Heart left ventricle (tissue), 16 donors: Measurements from ENCODE around the gene PDYN. TPM values are rescaled to one million over a fixed set of nuclear protein-coding genes. Genes with fewer than 3 reads are reported as not detected.

Experiments
- ATAC-seq, 4 donors: fragments of 200-7000 bp; cut with Tn5 transposase; one replicate each; pipeline ENCODE4 v1.9.1; 2020 to 2022; ENCODE audit warnings: moderate library complexity in 4 of 4, mild to moderate bottlenecking in 3 of 4, moderate number of reproducible peaks in 1 of 4
- DNase-seq, 5 donors: peaks; one replicate each; pipeline ENCODE4 v3.0.0-alpha.2; 2020
- H3K27ac ChIP-seq, 12 donors: fragments of 200-600 bp; sonication (generic) in 4 of 12; one replicate each; pipeline versions ENCODE4 v1.5.0 to v1.8.0; 2016 to 2022; ENCODE audit warnings: mild to moderate bottlenecking in 2 of 12
- H3K27me3 ChIP-seq, 9 donors: fragments of 200-600 bp; sonication (generic) in 2 of 9; one replicate each; pipeline versions ENCODE4 v1.5.1 to v1.8.0; 2016 to 2022; ENCODE audit warnings: mild to moderate bottlenecking in 3 of 9
- H3K36me3 ChIP-seq, 9 donors: fragments of 200-600 bp; sonication (generic) in 2 of 9; one replicate each; pipeline versions ENCODE4 v1.5.0 to v1.8.0; 2018 to 2022; ENCODE audit warnings: mild to moderate bottlenecking in 2 of 9
- H3K4me1 ChIP-seq, 12 donors: fragments of 200-600 bp; sonication (generic) in 4 of 12; one replicate each; pipeline versions ENCODE4 v1.5.0 to v1.8.0; 2016 to 2022; ENCODE audit warnings: mild to moderate bottlenecking in 3 of 12
- H3K4me3 ChIP-seq, 12 donors: fragments of 200-600 bp; sonication (generic) in 4 of 12; one replicate each; pipeline versions ENCODE4 v1.5.0 to v1.8.0; 2017 to 2022; ENCODE audit warnings: mild to moderate bottlenecking in 9 of 12, moderate library complexity in 4 of 12
- H3K9me3 ChIP-seq, 12 donors: fragments of 200-600 bp; sonication (generic) in 4 of 12; one replicate each; pipeline versions ENCODE4 v1.5.0 to v1.8.0; 2016 to 2022; ENCODE audit warnings: mild to moderate bottlenecking in 1 of 12
- POLR2A ChIP-seq, 2 donors: fragments of 450-650 bp; IDR thresholded peaks; one replicate each; pipeline ENCODE4 v1.6.1; 2017; ENCODE audit warnings: antibody characterized with exemption in 2 of 2, mild to moderate bottlenecking in 2 of 2, moderate library complexity in 2 of 2
- WGBS, 4 donors: extraction: QIAGEN DNeasy Blood & Tissue Kit in 2 of 4; methylation state at CpG; one replicate each; pipeline versions ENCODE4 v1.1.5 to v1.1.7; 2013 to 2018; 5-methylcytosine and 5-hydroxymethylcytosine counted together
- intact Hi-C, 10 donors: fragments of 100-400 bp; cut with DNase I; formaldehyde crosslinking; loops; one replicate each; pipeline versions ENCODE4 v1.11.1 to v1.14.2; 2022
- polyA plus RNA-seq, 2 donors: library from polyadenylated mRNA; stranded (reverse); fragments of 200-250 nt; gene quantifications; one replicate each; pipeline ENCODE4 v1.2.3, GENCODE V29; 2013
- total RNA-seq, 9 donors: library from RNA; depleted of rRNA in 2 of 9; stranded (reverse); fragments of >200 nt in 2 of 9; fragmentation: NEBNext Ultra II Directional in 3 of 9; extraction: Animal tissue kit (Norgen Biotek cat#: 25700) in 3 of 9; gene quantifications; one replicate each; pipeline versions ENCODE4 v1.1.0 to v1.2.4, GENCODE V29; 2016 to 2023
- TF ChIP-seq, protein P1 (sequence below), 12 donors: fragments of 200-600 bp; sonication (generic) in 4 of 12; IDR thresholded peaks; one replicate each; pipeline versions ENCODE4 v1.5.0 to v1.8.0; 2018 to 2022; ENCODE audit warnings: antibody characterized with exemption in 12 of 12, mild to moderate bottlenecking in 5 of 12
- donor health status: ischemic (EF 13 %, LVEDD 7.1; RV severe dilation, severe dysfunction).
- donor health status: healthy with polysubstance abuse.
- donor health status: DM: no; HTN: yes; CAD: no.
- donor health status: DM: no; HTN: no; CAD: no.
- donor health status: ischemic (EF 25% LVEDD 6.9; RV normal size, moderate dysfunction).
- donor health status: ischemic (EF 25% LVEDD 5.7; RV mildly dilated, moderate dysfunction).
- donor health status: healthy.
- donor health status: DM: yes; HTN: yes; CAD: no.
- donor health status: ischemic (EF 35%, LVEDD 5.7; RV mildly dilated, moderate dysfunction).
- donor health status: nonischemic (EF 11% LVEDD 7.7; RV severe dilation, severe dysfunction).
- donor health status: DM: yes; HTN: yes; CAD: no.
- donor health status: PGD.
- donor health status: ischemic (EF 29% LVEDD 5.4; RV normal size, mild dysfunction).
- donor health status: nonischemic (EF 23%, LVEDD 6.1; RV moderate dilation, normal function).

PDYN gene
- total and polyA plus RNA-seq, 11 donors, result not detected

DNA sequence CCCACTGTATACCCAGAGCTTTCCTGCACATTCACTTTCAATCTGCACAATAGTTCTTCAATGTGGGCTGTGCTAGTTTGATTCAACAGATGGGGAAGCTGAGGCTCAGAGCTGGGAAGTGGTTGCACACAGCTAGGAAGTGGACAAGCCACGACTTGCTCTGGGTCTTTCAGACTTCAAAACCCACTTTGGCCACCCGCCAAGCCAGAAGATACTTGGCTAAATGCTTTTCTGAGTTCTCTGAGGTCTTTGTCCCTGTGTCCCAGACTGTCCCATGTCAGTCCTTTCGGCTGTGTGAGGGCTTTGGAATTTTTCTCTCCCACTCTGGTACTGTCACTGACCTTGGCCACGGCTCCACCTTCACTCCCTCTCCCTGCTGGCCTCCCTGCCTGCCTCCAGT lies 10.6 kb downstream of the PDYN start:
- WGBS, 4 donors, result 40 to 50% (median 41%) methylated on average over 4 of the region's 4 CpGs
- intact Hi-C loops, result loop anchor here in 1 of 10 donors (10.0 kb wide), 1 partner anchor 102 kb away; no protein-coding TSS in a partner anchor
- Histone ChIP-seq H3K9me3 (no peaks in the 10 kb centered on the region), H3K4me3 (no peak overlapping the region), H3K27ac (no peak overlapping the region), H3K27me3 (peaks cover 0 to 37% (median 6%) of the 10 kb centered on the region in 9 donors), H3K4me1 (no peaks in the 10 kb centered on the region), H3K36me3 (no peaks in the 10 kb centered on the region)
- no peak for TF ChIP-seq POLR2A (IDR thresholded peaks at IDR 0.05)
- TF ChIP-seq, protein P1, sequence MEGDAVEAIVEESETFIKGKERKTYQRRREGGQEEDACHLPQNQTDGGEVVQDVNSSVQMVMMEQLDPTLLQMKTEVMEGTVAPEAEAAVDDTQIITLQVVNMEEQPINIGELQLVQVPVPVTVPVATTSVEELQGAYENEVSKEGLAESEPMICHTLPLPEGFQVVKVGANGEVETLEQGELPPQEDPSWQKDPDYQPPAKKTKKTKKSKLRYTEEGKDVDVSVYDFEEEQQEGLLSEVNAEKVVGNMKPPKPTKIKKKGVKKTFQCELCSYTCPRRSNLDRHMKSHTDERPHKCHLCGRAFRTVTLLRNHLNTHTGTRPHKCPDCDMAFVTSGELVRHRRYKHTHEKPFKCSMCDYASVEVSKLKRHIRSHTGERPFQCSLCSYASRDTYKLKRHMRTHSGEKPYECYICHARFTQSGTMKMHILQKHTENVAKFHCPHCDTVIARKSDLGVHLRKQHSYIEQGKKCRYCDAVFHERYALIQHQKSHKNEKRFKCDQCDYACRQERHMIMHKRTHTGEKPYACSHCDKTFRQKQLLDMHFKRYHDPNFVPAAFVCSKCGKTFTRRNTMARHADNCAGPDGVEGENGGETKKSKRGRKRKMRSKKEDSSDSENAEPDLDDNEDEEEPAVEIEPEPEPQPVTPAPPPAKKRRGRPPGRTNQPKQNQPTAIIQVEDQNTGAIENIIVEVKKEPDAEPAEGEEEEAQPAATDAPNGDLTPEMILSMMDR (IDR thresholded peaks at IDR 0.05), result no peak
- ATAC-seq, result no peak
- DNase-seq, result no peak

DNA sequence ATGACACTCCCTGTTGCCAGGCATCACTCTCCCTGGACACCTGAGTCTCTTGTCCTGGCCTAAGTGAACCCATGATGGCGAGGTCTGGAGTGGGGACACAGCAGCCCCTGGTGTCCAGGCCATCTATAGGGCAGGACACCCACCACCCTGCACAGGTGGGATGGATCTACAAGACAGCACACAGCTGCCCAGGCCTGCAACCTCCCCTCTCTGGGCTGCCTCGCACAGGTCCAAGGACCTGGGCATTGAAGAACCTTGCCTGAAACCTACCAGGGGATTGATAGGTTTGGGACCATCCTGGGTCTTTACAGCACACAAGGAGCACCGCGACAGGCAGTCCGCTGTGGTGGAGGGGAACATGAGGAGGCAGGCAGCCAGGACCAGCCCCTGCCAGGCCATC lies 11.2 kb downstream of the PDYN start:
- TF ChIP-seq, protein P1 (IDR thresholded peaks at IDR 0.05), result no peak
- no peak for TF ChIP-seq POLR2A (IDR thresholded peaks at IDR 0.05)
- no peak overlapping the region for H3K27ac ChIP-seq
- ATAC-seq, result no peak
- no peaks in the 10 kb centered on the region for H3K36me3 ChIP-seq
- H3K4me1 ChIP-seq, result no peaks in the 10 kb centered on the region
- no peaks in the 10 kb centered on the region for H3K9me3 ChIP-seq
- no peak for DNase-seq
- WGBS, 4 donors, result 82 to 100% (median 86%) methylated on average over 3 to 5 of the region's 5 CpGs
- intact Hi-C loops, result loop anchor here in 1 of 10 donors (10.0 kb wide), 1 partner anchor 102 kb away; no protein-coding TSS in a partner anchor
- H3K4me3 ChIP-seq, result no peak overlapping the region
- H3K27me3 ChIP-seq, result peaks cover 0 to 42% (median 6%) of the 10 kb centered on the region in 9 donors

DNA sequence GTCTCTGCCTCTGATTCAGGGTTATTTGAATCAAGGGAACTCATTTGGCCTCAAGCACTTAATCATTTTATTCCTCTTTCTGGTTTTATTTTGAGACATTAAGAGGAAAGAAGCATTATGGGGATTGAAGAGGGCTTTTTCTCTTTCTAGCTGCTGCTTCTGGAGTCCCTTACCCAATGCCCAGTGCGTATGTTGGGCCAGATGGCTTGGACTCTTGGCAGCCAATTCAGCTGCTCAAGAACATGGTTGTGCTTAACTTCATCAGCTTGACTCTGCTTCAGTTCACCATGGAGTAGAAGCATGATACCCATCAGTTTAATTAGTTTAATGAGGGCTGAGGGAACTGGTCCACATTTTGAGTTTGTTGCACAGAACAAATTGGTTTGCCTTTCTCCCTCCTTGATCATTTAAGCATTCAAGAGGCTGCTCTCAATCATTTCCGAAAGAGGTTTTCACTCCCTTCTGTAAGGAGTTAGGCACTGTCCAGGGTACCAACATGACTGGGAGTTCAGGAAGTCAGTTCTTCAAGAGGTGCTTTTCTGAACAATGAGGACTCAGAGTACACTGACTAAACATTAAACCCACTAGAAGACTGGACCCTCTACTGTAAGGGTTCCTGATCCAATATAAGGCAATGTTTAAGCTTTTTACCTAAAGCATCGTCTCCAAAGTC lies 14.6 kb downstream of the PDYN start:
- intact Hi-C loops, result no loop called here
- Histone ChIP-seq H3K27me3 (peaks cover 0 to 50% (median 0%) of the 10 kb centered on the region in 9 donors), H3K36me3 (no peaks in the 10 kb centered on the region), H3K27ac (no peak overlapping the region), H3K4me1 (no peaks in the 10 kb centered on the region), H3K4me3 (no peak overlapping the region), H3K9me3 (no peaks in the 10 kb centered on the region)
- DNase-seq, result no peak
- no peak for ATAC-seq
- WGBS, 4 donors, result 31 to 56% (median 52%) methylated on average over 3 of the region's 3 CpGs
- TF ChIP-seq, protein P1 (IDR thresholded peaks at IDR 0.05), result no peak
- TF ChIP-seq POLR2A (IDR thresholded peaks at IDR 0.05), result no peak

DNA sequence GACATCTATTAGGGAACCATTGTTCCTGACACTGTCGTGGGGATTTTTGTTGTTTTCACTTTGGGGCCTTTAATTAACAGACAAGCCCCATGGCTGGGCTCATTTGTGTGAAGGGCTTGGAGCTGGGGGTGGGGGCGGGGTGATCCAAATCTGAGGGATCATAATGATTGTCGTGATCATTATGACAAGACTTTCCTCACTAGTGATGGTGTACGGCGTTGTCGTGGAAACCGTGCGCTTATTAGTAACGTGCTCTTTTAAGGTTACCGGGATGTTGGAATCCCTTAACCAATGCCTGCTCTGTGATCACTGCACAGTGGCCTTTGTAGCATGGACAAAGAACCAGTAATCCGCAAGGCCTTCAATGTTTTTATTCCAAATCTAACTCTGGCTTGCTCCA lies 18.6 kb downstream of the PDYN start:
- no peak for TF ChIP-seq POLR2A (IDR thresholded peaks at IDR 0.05)
- TF ChIP-seq, protein P1 (IDR thresholded peaks at IDR 0.05), result no peak
- Histone ChIP-seq H3K27ac (no peak overlapping the region), H3K4me1 (no peaks in the 10 kb centered on the region), H3K36me3 (no peaks in the 10 kb centered on the region), H3K4me3 (no peak overlapping the region), H3K27me3 (peaks cover 0 to 38% (median 0%) of the 10 kb centered on the region in 9 donors), H3K9me3 (no peaks in the 10 kb centered on the region)
- DNase-seq (no peak), ATAC-seq (no peak)
- intact Hi-C loops, result no loop called here
- 83 to 92% (median 90%) methylated on average over 11 of the region's 11 CpGs for WGBS, 4 donors
